Common myeloid progenitor, CD34-positive (primary cell): ENCODE results near the gene SLC16A3.
A peak's percentile ranks its signal among the peaks of the same experiment; 100 is the strongest.

Source experiments
- CTCF ChIA-PET: fragments of 350-600 bp; sonication (Branson Sonifier 250); formaldehyde crosslinking; loops from one replicate; lab custom pipeline; 2021; ENCODE audit warnings: antibody characterized with exemption; lab: Charles Lee
- POLR2A ChIA-PET: fragments of 350-600 bp; sonication (Branson Sonifier 250); formaldehyde crosslinking; loops from one replicate; lab custom pipeline; 2021; ENCODE audit warnings: antibody characterized with exemption; lab: Charles Lee
- DNase-seq, 3 donors: peaks; one replicate each; pipeline versions ENCODE4 v3.0.0 to v3.0.0-alpha.2; 2013
- H3K27ac ChIP-seq, 2 experiments: 1 replicate in 1 of 2; 2 replicates in 1 of 2; pipeline ENCODE4 v1.7.0; 2013; ENCODE audit warnings: inconsistent platforms in 2 of 2, low read length in 2 of 2, mild to moderate bottlenecking in 2 of 2, low read depth in 1 of 2, moderate library complexity in 1 of 2; ENCODE audit not compliant: severe bottlenecking in 2 of 2, insufficient read depth in 1 of 2, poor library complexity in 1 of 2
- H3K27me3 ChIP-seq, 5 experiments: replicated peaks in 2 of 5; 1 replicate in 3 of 5; 2 replicates in 2 of 5; pipeline versions ENCODE4 v1.6.1 to v1.7.0; 2013; ENCODE audit warnings: low read length in 4 of 5, mild to moderate bottlenecking in 2 of 5, moderate library complexity in 2 of 5, inconsistent platforms in 1 of 5; ENCODE audit not compliant: insufficient read depth in 5 of 5, control insufficient read depth in 4 of 5
- H3K36me3 ChIP-seq, 4 experiments: 1 replicate in 2 of 4; 2 replicates in 2 of 4; pipeline versions ENCODE4 v1.6.1 to v1.7.0; 2013; ENCODE audit warnings: low read length in 3 of 4, control low read depth in 1 of 4, mild to moderate bottlenecking in 1 of 4; ENCODE audit not compliant: control insufficient read depth in 4 of 4, insufficient read depth in 4 of 4
- H3K4me1 ChIP-seq, 4 experiments: 1 replicate in 3 of 4; 2 replicates in 1 of 4; pipeline versions ENCODE4 v1.6.1 to v1.7.1; 2013; ENCODE audit warnings: low read length in 3 of 4, mild to moderate bottlenecking in 3 of 4, control low read depth in 1 of 4, inconsistent platforms in 1 of 4, moderate library complexity in 1 of 4; ENCODE audit not compliant: control insufficient read depth in 4 of 4, insufficient read depth in 4 of 4; ENCODE audit errors: control extremely low read depth in 1 of 4
- H3K4me3 ChIP-seq, 7 experiments: 1 replicate in 4 of 7; 2 replicates in 3 of 7; pipeline versions ENCODE4 v1.5.1 to v1.7.0; 2013; ENCODE audit warnings: mild to moderate bottlenecking in 7 of 7, low read length in 6 of 7, moderate library complexity in 6 of 7, inconsistent platforms in 2 of 7, low read depth in 2 of 7, control low read depth in 1 of 7; ENCODE audit not compliant: insufficient read depth in 4 of 7, control insufficient read depth in 1 of 7; ENCODE audit errors: extremely low read depth in 1 of 7
- H3K9me3 ChIP-seq, 5 experiments: 1 replicate in 4 of 5; 2 replicates in 1 of 5; pipeline versions ENCODE4 v1.6.1 to v1.7.1; 2013; ENCODE audit warnings: low read length in 4 of 5, mild to moderate bottlenecking in 2 of 5, inconsistent platforms in 1 of 5, low read depth in 1 of 5, moderate library complexity in 1 of 5; ENCODE audit not compliant: control insufficient read depth in 4 of 5, insufficient read depth in 2 of 5; ENCODE audit errors: control extremely low read depth in 1 of 5
- WGBS: methylation state at CpG from one replicate; pipeline ENCODE4 v1.1.5; 2013; ENCODE audit not compliant: insufficient coverage; 5-methylcytosine and 5-hydroxymethylcytosine counted together

Gene SLC16A3

GRCh38 chr17:82266142-82266541, 37.3 kb downstream of the SLC16A3 start:
- H3K27ac ChIP-seq = no peak overlapping the region

GRCh38 chr17:82267575-82268379, 38.9 kb downstream of the SLC16A3 start:
- H3K9me3 ChIP-seq = no peaks in the 10 kb centered on the region
- peak; percentile 29 to 77 (median 73) for DNase-seq
- peaks cover 6 to 24% (median 17%) of the 10 kb centered on the region in 4 experiments for H3K4me1 ChIP-seq
- 78% methylated on average over 21 of the region's 21 CpGs for WGBS
- ChIA-PET CTCF (interaction anchor here (0.9 to 1.6 kb wide), 6 partner anchors 14 to 34 kb away, joined by 3 to 5 read pairs (median 4); no protein-coding TSS in a partner anchor), POLR2A (interaction anchor here (1.2 to 1.3 kb wide), 2 partner anchors 25 to 30 kb away, joined by 3 to 5 read pairs; no protein-coding TSS in a partner anchor)
- H3K36me3 ChIP-seq = peaks cover 13 to 81% (median 61%) of the 10 kb centered on the region in 4 experiments
- peak overlapping the region in 1 of 2 experiments; percentile 45 for H3K27ac ChIP-seq
- no peaks in the 10 kb centered on the region for H3K27me3 ChIP-seq
- no peak overlapping the region for H3K4me3 ChIP-seq

More at GRCh38 chr17:82266142-82266541, 37.3 kb downstream of the SLC16A3 start:
- Histone ChIP-seq H3K4me1 (peaks cover 0 to 15% (median 7%) of the 10 kb centered on the region in 4 experiments), H3K9me3 (no peaks in the 10 kb centered on the region), H3K4me3 (no peak overlapping the region), H3K27me3 (no peaks in the 10 kb centered on the region), H3K36me3 (peaks cover 20 to 88% (median 67%) of the 10 kb centered on the region in 4 experiments)
- ChIA-PET POLR2A (no interaction called here), CTCF (interaction anchor here (0.6 to 1.4 kb wide), 4 partner anchors 12 to 55 kb away, joined by 3 to 7 read pairs (median 3); no protein-coding TSS in a partner anchor)
- DNase-seq = no peak
- 99% methylated on average over 8 of the region's 10 CpGs for WGBS

GRCh38 chr17:82269138-82269881, 40.5 kb downstream of the SLC16A3 start:
- Histone ChIP-seq H3K4me1 (peaks cover 6 to 30% (median 22%) of the 10 kb centered on the region in 4 experiments), H3K27me3 (no peaks in the 10 kb centered on the region), H3K27ac (peak overlapping the region in 1 of 2 experiments; percentile 1), H3K9me3 (no peaks in the 10 kb centered on the region), H3K4me3 (no peak overlapping the region), H3K36me3 (peaks cover 11 to 68% (median 48%) of the 10 kb centered on the region in 4 experiments)
- CTCF ChIA-PET = interaction anchor here (1.6 to 1.8 kb wide), 2 partner anchors 28 to 33 kb away, joined by 4 to 5 read pairs; no protein-coding TSS in a partner anchor
- 87% methylated on average over 10 of the region's 10 CpGs for whole genome bisulfite sequencing
- DNase-seq = no peak
- POLR2A ChIA-PET = interaction anchor here (0.9 to 1.9 kb wide), 4 partner anchors 23 to 46 kb away, joined by 3 to 15 read pairs (median 4); no protein-coding TSS in a partner anchor

GRCh38 chr17:82269882-82270500, 41.1 kb downstream of the SLC16A3 start:
- POLR2A ChIA-PET = interaction anchor here (0.9 to 1.9 kb wide), 4 partner anchors 23 to 45 kb away, joined by 3 to 15 read pairs (median 4); no protein-coding TSS in a partner anchor
- CTCF ChIA-PET = interaction anchor here (1.8 to 2.0 kb wide), 2 partner anchors 29 to 34 kb away, joined by 4 to 5 read pairs; no protein-coding TSS in a partner anchor
- no peak for DNase-seq

GRCh38 chr17:82270651-82271050, 41.8 kb downstream of the SLC16A3 start:
- peaks cover 7 to 55% (median 38%) of the 10 kb centered on the region in 4 experiments for H3K36me3 ChIP-seq
- POLR2A ChIA-PET = interaction anchor here (0.8 to 1.9 kb wide), 2 partner anchors 23 to 27 kb away, joined by 3 to 15 read pairs; no protein-coding TSS in a partner anchor

More at GRCh38 chr17:82269882-82270500, 41.1 kb downstream of the SLC16A3 start:
- peaks cover 6 to 30% (median 22%) of the 10 kb centered on the region in 4 experiments for H3K4me1 ChIP-seq
- peak overlapping the region in 1 of 2 experiments; percentile 37 for H3K27ac ChIP-seq
- H3K36me3 ChIP-seq = peaks cover 11 to 62% (median 44%) of the 10 kb centered on the region in 4 experiments
- H3K9me3 ChIP-seq = no peaks in the 10 kb centered on the region
- H3K4me3 ChIP-seq = no peak overlapping the region
- WGBS = 94% methylated on average over 13 of the region's 13 CpGs
- no peaks in the 10 kb centered on the region for H3K27me3 ChIP-seq

GRCh38 chr17:82271401-82271800, 42.6 kb downstream of the SLC16A3 start:
- CTCF ChIA-PET = interaction anchor here (0.9 to 2.0 kb wide), 3 partner anchors 35 to 51 kb away, joined by 3 to 4 read pairs (median 3); no protein-coding TSS in a partner anchor
- Histone ChIP-seq H3K9me3 (no peaks in the 10 kb centered on the region), H3K27me3 (no peaks in the 10 kb centered on the region), H3K4me3 (peak overlapping the region in 1 of 7 experiments; percentile 19), H3K36me3 (peaks cover 4 to 48% (median 32%) of the 10 kb centered on the region in 4 experiments), H3K4me1 (peaks cover 6 to 30% (median 22%) of the 10 kb centered on the region in 4 experiments), H3K27ac (peak overlapping the region in 1 of 2 experiments; percentile 87)
- no peak for DNase-seq
- WGBS = 96% methylated on average over 6 of the region's 6 CpGs
- POLR2A ChIA-PET = interaction anchor here (0.6 to 3.4 kb wide), 3 partner anchors 23 to 54 kb away, joined by 3 to 29 read pairs (median 3); no protein-coding TSS in a partner anchor

More at GRCh38 chr17:82270651-82271050, 41.8 kb downstream of the SLC16A3 start:
- H3K4me3 ChIP-seq = no peak overlapping the region
- CTCF ChIA-PET = interaction anchor here (1.3 to 2.0 kb wide), 2 partner anchors 34 to 43 kb away, joined by 3 to 4 read pairs; no protein-coding TSS in a partner anchor
- peak overlapping the region in 1 of 2 experiments; percentile 37 for H3K27ac ChIP-seq
- H3K9me3 ChIP-seq = no peaks in the 10 kb centered on the region
- H3K27me3 ChIP-seq = no peaks in the 10 kb centered on the region
- no peak for DNase-seq
- H3K4me1 ChIP-seq = peaks cover 6 to 30% (median 22%) of the 10 kb centered on the region in 4 experiments
- WGBS = 88% methylated on average over 7 of the region's 12 CpGs
